ENCODE results near the gene SPDEF. TPM values are rescaled to one million over a fixed set of nuclear protein-coding genes. Genes with fewer than 3 reads are reported as not detected.

Gene SPDEF
- total RNA-seq, 1 donor from 2014 or later = not detected

DNA sequence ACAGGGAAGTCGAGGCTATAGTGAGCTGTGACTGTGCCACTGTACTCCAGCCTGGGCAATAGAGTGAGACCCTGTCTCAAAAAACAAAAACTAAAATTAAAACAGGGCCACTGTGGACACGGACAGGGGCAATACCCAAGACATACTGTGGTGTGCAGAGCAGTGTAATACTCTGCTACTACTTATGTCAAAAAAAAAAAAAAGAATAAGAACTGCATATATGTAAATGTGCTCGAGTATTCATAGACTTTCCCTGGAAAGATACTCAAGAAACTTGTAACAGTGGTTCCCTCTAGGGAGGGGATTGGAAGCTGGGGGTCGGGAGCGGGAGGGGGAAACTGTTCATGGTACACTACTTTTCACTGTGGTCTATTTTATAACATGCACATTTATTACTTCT is 15.9 kb downstream of the SPDEF start:
- Mint-ChIP-seq H3K4me1 (peaks cover 9% of the 10 kb centered on the region), H3K27ac (no peak overlapping the region), H3K27me3 (ENCODE audit: insufficient read depth, low read depth) (peaks cover 4% of the 10 kb centered on the region), H3K4me3 (no peak overlapping the region), H3K36me3 (no peaks in the 10 kb centered on the region), H3K9me3 (no peaks in the 10 kb centered on the region)
- Histone ChIP-seq H3K79me2 (ENCODE audit: low read depth) (no peaks in the 10 kb centered on the region), H4K20me1 (ENCODE audit: low read depth) (no peaks in the 10 kb centered on the region), H3F3A (ENCODE audit: low read depth) (no peaks in the 10 kb centered on the region), H3K36me3 (no peaks in the 10 kb centered on the region), H3K4me1 (no peaks in the 10 kb centered on the region), H3K9me3 (ENCODE audit: low read depth) (no peaks in the 10 kb centered on the region), H3K9ac (no peak overlapping the region), H3K4me3 (no peak overlapping the region), H3K27ac (no peak overlapping the region), H3K4me2 (no peak overlapping the region), H2AFZ (replicated peaks) (no peak overlapping the region), H3K27me3 (no peaks in the 10 kb centered on the region)
- DNase-seq (ENCODE audit: low spot score) = no peak
- TF ChIP-seq EZH2phosphoT487 (IDR thresholded peaks at IDR 0.05) (no peak), EZH2 (IDR thresholded peaks at IDR 0.05) (no peak)
- TF ChIP-seq, protein P1, sequence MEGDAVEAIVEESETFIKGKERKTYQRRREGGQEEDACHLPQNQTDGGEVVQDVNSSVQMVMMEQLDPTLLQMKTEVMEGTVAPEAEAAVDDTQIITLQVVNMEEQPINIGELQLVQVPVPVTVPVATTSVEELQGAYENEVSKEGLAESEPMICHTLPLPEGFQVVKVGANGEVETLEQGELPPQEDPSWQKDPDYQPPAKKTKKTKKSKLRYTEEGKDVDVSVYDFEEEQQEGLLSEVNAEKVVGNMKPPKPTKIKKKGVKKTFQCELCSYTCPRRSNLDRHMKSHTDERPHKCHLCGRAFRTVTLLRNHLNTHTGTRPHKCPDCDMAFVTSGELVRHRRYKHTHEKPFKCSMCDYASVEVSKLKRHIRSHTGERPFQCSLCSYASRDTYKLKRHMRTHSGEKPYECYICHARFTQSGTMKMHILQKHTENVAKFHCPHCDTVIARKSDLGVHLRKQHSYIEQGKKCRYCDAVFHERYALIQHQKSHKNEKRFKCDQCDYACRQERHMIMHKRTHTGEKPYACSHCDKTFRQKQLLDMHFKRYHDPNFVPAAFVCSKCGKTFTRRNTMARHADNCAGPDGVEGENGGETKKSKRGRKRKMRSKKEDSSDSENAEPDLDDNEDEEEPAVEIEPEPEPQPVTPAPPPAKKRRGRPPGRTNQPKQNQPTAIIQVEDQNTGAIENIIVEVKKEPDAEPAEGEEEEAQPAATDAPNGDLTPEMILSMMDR (IDR thresholded peaks at IDR 0.05) = no peak

DNA sequence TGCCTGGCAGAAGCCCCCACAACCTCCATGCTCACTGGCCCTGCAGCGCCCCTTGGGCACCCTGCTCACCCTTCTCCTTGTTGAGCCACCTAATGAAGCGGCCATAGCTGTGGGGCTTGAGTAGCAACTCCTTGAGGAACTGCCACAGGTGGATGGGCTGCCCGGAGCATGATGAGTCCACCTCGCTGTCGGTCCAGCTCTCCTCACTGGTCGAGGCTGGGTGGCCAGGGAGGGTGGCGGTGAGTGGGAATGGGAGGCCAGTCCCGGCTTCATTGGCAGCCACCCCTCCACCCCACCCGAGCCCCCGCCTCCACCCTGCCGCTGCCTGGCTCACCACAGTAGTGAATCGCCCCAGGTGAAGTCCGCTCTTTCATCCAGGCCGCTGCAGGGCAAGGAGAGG is 16.9 kb downstream of the SPDEF start:
- peaks cover 9% of the 10 kb centered on the region for H3K4me1 Mint-ChIP-seq
- Histone ChIP-seq H3K36me3 (no peaks in the 10 kb centered on the region), H3K4me1 (no peaks in the 10 kb centered on the region), H2AFZ (replicated peaks) (no peak overlapping the region), H3K27ac (no peak overlapping the region), H3K4me3 (no peak overlapping the region), H3K27me3 (no peaks in the 10 kb centered on the region), H3K9me3 (ENCODE audit: low read depth) (no peaks in the 10 kb centered on the region), H3K4me2 (no peak overlapping the region), H4K20me1 (ENCODE audit: low read depth) (no peaks in the 10 kb centered on the region), H3K79me2 (ENCODE audit: low read depth) (no peaks in the 10 kb centered on the region), H3F3A (ENCODE audit: low read depth) (no peaks in the 10 kb centered on the region), H3K9ac (no peak overlapping the region)
- no peaks in the 10 kb centered on the region for H3K36me3 Mint-ChIP-seq
- no peak overlapping the region for H3K27ac Mint-ChIP-seq
- TF ChIP-seq EZH2 (IDR thresholded peaks at IDR 0.05) = no peak
- TF ChIP-seq EZH2phosphoT487 (IDR thresholded peaks at IDR 0.05) = no peak
- TF ChIP-seq, protein P1 (IDR thresholded peaks at IDR 0.05) = no peak
- no peaks in the 10 kb centered on the region for H3K9me3 Mint-ChIP-seq
- DNase-seq (ENCODE audit: low spot score) = no peak
- no peak overlapping the region for H3K4me3 Mint-ChIP-seq
- H3K27me3 Mint-ChIP-seq (ENCODE audit: insufficient read depth, low read depth) = peaks cover 4% of the 10 kb centered on the region

DNA sequence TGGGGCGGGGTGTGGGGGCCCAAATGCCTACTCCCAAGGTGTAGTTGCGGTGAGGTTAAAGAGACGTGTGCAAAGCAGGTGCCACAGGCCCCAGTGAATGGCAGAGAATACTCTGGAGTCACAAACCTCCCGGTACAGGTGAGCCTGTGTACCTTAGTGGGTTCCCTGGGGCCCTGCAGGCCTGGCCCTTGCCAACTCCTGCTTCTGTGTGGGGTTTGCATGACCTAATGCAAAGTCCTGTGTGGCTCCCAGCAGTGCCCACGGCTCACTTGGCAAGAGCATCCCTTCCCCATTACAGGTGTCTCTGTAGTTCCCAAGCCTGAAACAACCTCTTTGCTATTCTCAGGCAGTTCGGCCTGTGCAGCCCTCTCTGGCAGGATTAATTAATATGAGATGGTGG is 17.5 kb downstream of the SPDEF start:
- Histone ChIP-seq H3K4me1 (no peaks in the 10 kb centered on the region), H3K36me3 (no peaks in the 10 kb centered on the region), H2AFZ (replicated peaks) (no peak overlapping the region), H4K20me1 (ENCODE audit: low read depth) (no peaks in the 10 kb centered on the region), H3F3A (ENCODE audit: low read depth) (no peaks in the 10 kb centered on the region), H3K4me3 (no peak overlapping the region), H3K27ac (no peak overlapping the region), H3K4me2 (no peak overlapping the region), H3K79me2 (ENCODE audit: low read depth) (no peaks in the 10 kb centered on the region), H3K9me3 (ENCODE audit: low read depth) (no peaks in the 10 kb centered on the region), H3K9ac (no peak overlapping the region), H3K27me3 (no peaks in the 10 kb centered on the region)
- H3K27me3 Mint-ChIP-seq (ENCODE audit: insufficient read depth, low read depth) = peaks cover 4% of the 10 kb centered on the region
- H3K4me1 Mint-ChIP-seq = peaks cover 9% of the 10 kb centered on the region
- peak overlapping the region; percentile 60 for H3K27ac Mint-ChIP-seq
- H3K36me3 Mint-ChIP-seq = no peaks in the 10 kb centered on the region
- no peak overlapping the region for H3K4me3 Mint-ChIP-seq
- DNase-seq (ENCODE audit: low spot score) = no peak
- no peak for TF ChIP-seq EZH2 (IDR thresholded peaks at IDR 0.05)
- TF ChIP-seq, protein P1 (IDR thresholded peaks at IDR 0.05) = no peak
- TF ChIP-seq EZH2phosphoT487 (IDR thresholded peaks at IDR 0.05) = no peak
- no peaks in the 10 kb centered on the region for H3K9me3 Mint-ChIP-seq
